SK-N-SH treated with all-trans-retinoic acid at 6 μM for 48 hours (cell line): ENCODE data around the gene CIZ1.

Source experiments
- ARNTL ChIP-seq: fragments of 450-650 bp; formaldehyde crosslinking; IDR thresholded peaks from 2 replicates; pipeline ENCODE4 v1.5.0; 2020; ENCODE audit warnings: low read depth, mild to moderate bottlenecking, moderate library complexity, borderline replicate concordance
- GLIS3 ChIP-seq: fragments of 250-450 bp; sonication (Bioruptor Pico); IDR thresholded peaks from 2 replicates; pipeline ENCODE4 v1.5.0; 2020; ENCODE audit warnings: mild to moderate bottlenecking, moderate library complexity
- OSR1 ChIP-seq: fragments of 250-450 bp; sonication (Bioruptor Pico); IDR thresholded peaks from 2 replicates; pipeline ENCODE4 v1.8.0; 2022; ENCODE audit warnings: moderate library complexity, mild to moderate bottlenecking, inconsistent platforms
- RARB ChIP-seq: fragments of 250-450 bp; sonication (Bioruptor Pico); IDR thresholded peaks from 2 replicates; pipeline ENCODE4 v1.8.0; 2021; ENCODE audit warnings: mild to moderate bottlenecking, moderate library complexity
- TOX ChIP-seq: fragments of 250-450 bp; sonication (Bioruptor Pico); IDR thresholded peaks from 2 replicates; pipeline ENCODE4 v1.8.0; 2021; ENCODE audit warnings: mild to moderate bottlenecking, moderate library complexity, borderline replicate concordance
- ZFP30 ChIP-seq: fragments of 450-650 bp; formaldehyde crosslinking; IDR thresholded peaks from 2 replicates; pipeline ENCODE4 v1.5.0; 2022; ENCODE audit warnings: mild to moderate bottlenecking, moderate library complexity
- TF ChIP-seq, protein P1 (sequence below): fragments of 250-450 bp; sonication (Bioruptor Pico); IDR thresholded peaks from 2 replicates; pipeline ENCODE4 v1.8.0; 2021; ENCODE audit warnings: low read depth, mild to moderate bottlenecking, moderate library complexity, borderline replicate concordance
- TF ChIP-seq, protein P2 (sequence below): fragments of 250-450 bp; sonication (Bioruptor Pico); IDR thresholded peaks from 2 replicates; pipeline ENCODE4 v1.8.0; 2020; ENCODE audit warnings: mild to moderate bottlenecking, moderate library complexity, borderline replicate concordance

DNA sequence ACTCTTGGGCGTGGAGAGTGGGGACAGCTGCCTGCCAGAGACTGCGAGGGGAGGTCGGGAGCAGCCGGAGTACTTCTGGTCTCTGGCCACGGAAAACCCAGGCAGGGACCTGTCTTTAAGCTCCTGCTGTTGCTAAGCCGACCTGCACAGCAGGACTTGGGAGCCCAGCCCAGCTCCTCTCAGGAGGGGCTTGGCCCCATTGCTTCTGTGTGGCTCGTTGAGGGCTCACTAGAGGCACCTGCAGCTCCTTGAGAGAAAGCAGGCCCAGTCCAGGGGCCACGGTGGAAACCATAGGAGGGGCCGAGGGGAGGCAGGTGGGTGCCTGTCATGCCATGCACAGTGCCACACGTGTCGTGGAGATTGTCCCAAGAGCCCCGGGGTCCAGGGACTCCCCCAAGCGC, 45.4 kb downstream of the CIZ1 start:
- TF ChIP-seq, protein P1, sequence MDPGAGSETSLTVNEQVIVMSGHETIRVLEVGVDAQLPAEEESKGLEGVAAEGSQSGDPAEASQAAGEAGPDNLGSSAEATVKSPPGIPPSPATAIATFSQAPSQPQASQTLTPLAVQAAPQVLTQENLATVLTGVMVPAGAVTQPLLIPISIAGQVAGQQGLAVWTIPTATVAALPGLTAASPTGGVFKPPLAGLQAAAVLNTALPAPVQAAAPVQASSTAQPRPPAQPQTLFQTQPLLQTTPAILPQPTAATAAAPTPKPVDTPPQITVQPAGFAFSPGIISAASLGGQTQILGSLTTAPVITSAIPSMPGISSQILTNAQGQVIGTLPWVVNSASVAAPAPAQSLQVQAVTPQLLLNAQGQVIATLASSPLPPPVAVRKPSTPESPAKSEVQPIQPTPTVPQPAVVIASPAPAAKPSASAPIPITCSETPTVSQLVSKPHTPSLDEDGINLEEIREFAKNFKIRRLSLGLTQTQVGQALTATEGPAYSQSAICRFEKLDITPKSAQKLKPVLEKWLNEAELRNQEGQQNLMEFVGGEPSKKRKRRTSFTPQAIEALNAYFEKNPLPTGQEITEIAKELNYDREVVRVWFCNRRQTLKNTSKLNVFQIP (CRISPR knock-in tag): no peak
- TF ChIP-seq, protein P2, sequence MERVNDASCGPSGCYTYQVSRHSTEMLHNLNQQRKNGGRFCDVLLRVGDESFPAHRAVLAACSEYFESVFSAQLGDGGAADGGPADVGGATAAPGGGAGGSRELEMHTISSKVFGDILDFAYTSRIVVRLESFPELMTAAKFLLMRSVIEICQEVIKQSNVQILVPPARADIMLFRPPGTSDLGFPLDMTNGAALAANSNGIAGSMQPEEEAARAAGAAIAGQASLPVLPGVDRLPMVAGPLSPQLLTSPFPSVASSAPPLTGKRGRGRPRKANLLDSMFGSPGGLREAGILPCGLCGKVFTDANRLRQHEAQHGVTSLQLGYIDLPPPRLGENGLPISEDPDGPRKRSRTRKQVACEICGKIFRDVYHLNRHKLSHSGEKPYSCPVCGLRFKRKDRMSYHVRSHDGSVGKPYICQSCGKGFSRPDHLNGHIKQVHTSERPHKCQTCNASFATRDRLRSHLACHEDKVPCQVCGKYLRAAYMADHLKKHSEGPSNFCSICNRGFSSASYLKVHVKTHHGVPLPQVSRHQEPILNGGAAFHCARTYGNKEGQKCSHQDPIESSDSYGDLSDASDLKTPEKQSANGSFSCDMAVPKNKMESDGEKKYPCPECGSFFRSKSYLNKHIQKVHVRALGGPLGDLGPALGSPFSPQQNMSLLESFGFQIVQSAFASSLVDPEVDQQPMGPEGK (CRISPR knock-in tag): no peak
- TF ChIP-seq TOX (CRISPR knock-in tag): no peak
- TF ChIP-seq OSR1 (CRISPR knock-in tag): no peak
- no peak for TF ChIP-seq RARB (CRISPR knock-in tag)
- no peak for TF ChIP-seq GLIS3 (CRISPR knock-in tag)
- TF ChIP-seq ZFP30 (CRISPR knock-in tag): no peak
- no peak for TF ChIP-seq ARNTL (CRISPR knock-in tag)
